ENCODE data around the gene GCG.

- no peak for TF ChIP-seq CTCF (IDR thresholded peaks at IDR 0.05)
- no peak for TF ChIP-seq POLR2A (IDR thresholded peaks at IDR 0.05)
Observed at GRCh38 chr2:162148956-162149355, 3.1 kb downstream of the GCG start.
